NCI-H2227 (cell line): ENCODE data around the gene CAPZB.
"Not testable (repeated sequence)": the region's sequence is repeated elsewhere in the genome, so short reads cannot be mapped to it uniquely, and the experiment has no call there.

Experiments used
- DNase-seq: peaks from one replicate; lab custom pipeline; 2025; ENCODE audit not compliant: unreplicated experiment; lab: John Stamatoyannopoulos, UW

The CAPZB gene

GRCh38 chr1:19499887-19500286 is 14.5 kb upstream of the CAPZB start:
- DNase-seq, result not testable (repeated sequence)

- DNase-seq, result not testable (repeated sequence)
Observed at GRCh38 chr1:19497443-19497842, 12.1 kb upstream of the CAPZB start.

- no peak for DNase-seq
Observed at GRCh38 chr1:19496527-19496874, 11.2 kb upstream of the CAPZB start.

GRCh38 chr1:19495799-19496526 is 10.6 kb upstream of the CAPZB start:
- peak; percentile 10 for DNase-seq

- peak; percentile 9 for DNase-seq
Observed at GRCh38 chr1:19495000-19495656, 9.8 kb upstream of the CAPZB start.

- no peak for DNase-seq
Observed at GRCh38 chr1:19493547-19493946, 8.2 kb upstream of the CAPZB start.

GRCh38 chr1:19489996-19490395 is 4.7 kb upstream of the CAPZB start:
- DNase-seq, result no peak

GRCh38 chr1:19488136-19488535 is 2.8 kb upstream of the CAPZB start:
- DNase-seq, result no peak

GRCh38 chr1:19484798-19485361 is 459 bp downstream of the CAPZB start:
- no peak for DNase-seq

- DNase-seq, result no peak
Observed at GRCh38 chr1:19484338-19484797, 971 bp downstream of the CAPZB start.

GRCh38 chr1:19483691-19484090 is 1.6 kb downstream of the CAPZB start:
- DNase-seq, result no peak

- no peak for DNase-seq
Observed at GRCh38 chr1:19483261-19483660, 2.1 kb downstream of the CAPZB start.

GRCh38 chr1:19481826-19482398 is 3.4 kb downstream of the CAPZB start:
- DNase-seq, result no peak

- DNase-seq, result no peak
Observed at GRCh38 chr1:19480282-19480681, 5.1 kb downstream of the CAPZB start.

- no peak for DNase-seq
Observed at GRCh38 chr1:19479351-19480120, 5.8 kb downstream of the CAPZB start.

GRCh38 chr1:19478322-19478721 is 7.0 kb downstream of the CAPZB start:
- DNase-seq, result no peak

- no peak for DNase-seq
Observed at GRCh38 chr1:19477284-19478249, 7.8 kb downstream of the CAPZB start.

GRCh38 chr1:19476450-19477190 is 8.7 kb downstream of the CAPZB start:
- no peak for DNase-seq

- no peak for DNase-seq
Observed at GRCh38 chr1:19475296-19475695, 10.0 kb downstream of the CAPZB start.
